Stimulated activated CD8-positive, alpha-beta memory T cell treated with anti-CD3 and anti-CD28 coated beads, Interleukin-12 subunit alpha, Interleukin-12 subunit beta, amount 100 ng/mL, for 1 hour (primary cell): ENCODE data around the gene ACOT11.

Source experiments
- DNase-seq: peaks from one replicate; pipeline ENCODE4 v3.0.0-alpha.2; 2020; ENCODE audit warnings: low read depth

Gene ACOT11

DNA sequence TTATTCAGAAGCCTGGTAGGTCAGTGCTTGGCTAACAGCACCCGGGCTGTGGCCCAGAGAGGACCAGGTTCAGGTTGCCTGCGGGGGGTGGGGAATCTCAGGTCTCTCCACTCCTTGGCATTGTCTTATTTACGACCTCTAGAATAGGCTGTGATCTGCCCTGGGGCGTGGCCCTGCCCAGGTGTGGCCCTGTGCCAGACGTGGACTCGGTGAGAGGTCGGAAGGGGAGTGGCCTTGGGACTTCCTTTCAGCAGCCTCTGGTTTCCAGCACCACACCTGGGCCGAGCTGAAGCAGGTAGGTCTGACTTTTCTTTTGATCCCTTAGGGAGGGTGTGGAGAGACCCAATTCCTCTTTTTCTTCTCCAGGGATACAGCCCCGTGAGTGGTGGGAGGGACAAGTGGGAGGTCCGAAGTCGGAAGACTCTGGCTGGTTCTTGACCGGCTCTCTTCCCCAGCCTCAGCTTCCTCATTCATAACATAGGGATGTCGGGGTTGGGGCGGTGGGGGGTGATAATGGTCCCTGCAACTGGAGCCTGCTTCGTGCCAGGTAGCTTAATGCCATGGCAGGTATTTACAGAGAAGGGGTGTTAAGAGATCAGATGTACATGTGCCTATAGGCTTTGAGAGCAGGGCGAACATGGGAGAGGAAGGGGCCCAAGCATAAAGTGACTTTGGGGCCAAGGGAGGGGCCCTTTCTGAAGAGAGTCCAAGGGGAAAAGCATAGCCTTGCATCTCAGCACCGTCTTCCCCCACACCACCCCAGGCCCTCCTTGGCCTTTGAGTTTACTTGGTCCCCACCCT lies 16.5 kb downstream of the ACOT11 start:
- DNase-seq, result no peak

DNA sequence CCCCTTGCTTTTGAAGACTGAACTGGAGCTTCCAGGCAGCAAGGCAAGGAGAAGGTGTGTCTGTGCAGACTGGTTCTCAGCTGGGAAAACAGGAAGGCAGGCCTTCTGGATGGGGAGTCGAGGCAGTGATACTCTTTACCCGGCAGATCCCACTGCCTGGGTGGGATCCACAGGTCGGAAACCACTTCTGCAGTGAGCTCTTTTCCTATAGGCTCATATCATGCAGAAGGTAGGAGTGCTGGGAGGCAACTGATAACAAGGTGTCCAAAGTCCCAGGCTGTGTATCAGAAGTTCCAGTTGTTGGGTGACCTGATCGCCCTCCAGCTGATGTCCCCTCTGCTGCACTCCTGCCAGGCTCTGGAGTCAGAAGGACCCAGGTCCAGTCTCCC lies 17.1 kb downstream of the ACOT11 start:
- DNase-seq, result no peak

DNA sequence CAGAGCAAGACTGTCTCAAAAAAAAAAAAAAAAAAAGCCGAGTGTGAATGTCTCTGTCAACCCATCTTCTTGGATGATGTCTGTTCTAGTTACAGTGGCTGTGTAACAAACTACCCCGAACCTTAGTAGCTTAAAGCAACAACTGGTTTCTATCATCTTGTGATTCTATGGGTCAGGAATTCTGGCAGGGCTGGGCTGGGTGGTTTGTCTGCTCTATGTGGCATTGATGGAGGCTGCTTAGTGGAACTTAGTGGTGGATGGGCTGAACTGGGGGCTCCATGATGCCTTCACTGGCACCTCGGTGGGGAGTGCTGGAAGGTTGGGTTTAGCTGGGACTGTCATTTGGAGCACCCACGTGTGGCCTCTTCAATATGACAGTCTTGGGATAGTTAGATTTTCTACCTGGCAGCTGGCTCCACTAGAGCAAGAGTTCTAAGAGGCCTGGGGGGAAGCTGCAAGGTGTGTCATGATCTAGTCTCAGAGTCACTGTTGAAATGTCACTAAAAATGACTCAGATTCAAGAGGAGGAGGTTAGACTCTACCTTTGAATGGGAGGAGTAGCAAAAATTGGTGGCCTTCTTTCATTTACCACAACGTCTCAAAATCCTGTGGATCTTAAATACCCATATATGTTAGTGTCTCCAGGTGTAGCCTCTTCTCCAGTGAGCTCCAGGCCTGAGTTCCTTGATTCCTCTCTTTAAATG lies 18.6 kb downstream of the ACOT11 start:
- no peak for DNase-seq

DNA sequence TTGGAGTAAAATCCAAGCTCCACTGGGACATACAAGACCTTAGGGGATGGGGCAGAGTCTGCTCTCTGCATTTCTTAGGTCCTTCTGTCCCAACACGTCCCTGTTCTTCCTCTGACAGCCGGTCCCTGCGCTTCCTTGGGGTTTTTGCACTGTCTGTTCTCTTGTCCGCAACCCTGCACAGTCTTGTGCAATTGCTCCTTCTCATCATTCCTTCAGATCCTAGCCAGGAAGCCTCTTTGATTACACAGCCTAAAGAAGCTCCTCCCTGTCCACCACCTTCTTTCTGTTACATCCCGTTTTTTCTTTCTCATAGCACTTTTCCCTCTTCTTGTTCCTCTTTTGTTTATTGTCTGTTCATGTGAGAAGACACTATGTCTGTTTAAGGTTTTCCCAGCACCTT lies 19.9 kb downstream of the ACOT11 start:
- DNase-seq, result no peak

DNA sequence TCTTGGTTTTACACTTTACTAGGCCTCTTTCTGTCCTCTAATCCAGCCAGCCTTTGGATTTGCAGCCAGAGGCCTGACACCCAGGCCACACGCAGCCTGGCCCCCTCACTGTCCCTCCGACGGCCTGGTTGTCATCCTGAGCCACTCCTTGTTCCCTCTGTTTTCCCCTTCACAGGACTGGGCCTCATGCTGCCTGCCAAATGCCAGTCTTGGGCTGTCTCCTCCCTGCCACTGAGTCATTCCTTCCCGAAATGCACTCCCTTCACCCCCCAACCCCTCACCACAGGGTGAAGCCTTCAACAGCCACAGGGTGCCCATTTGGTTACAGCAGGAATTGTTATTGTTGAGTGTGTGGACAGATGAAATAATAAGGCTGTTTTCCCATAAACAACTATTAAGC lies 21.3 kb downstream of the ACOT11 start:
- no peak for DNase-seq

DNA sequence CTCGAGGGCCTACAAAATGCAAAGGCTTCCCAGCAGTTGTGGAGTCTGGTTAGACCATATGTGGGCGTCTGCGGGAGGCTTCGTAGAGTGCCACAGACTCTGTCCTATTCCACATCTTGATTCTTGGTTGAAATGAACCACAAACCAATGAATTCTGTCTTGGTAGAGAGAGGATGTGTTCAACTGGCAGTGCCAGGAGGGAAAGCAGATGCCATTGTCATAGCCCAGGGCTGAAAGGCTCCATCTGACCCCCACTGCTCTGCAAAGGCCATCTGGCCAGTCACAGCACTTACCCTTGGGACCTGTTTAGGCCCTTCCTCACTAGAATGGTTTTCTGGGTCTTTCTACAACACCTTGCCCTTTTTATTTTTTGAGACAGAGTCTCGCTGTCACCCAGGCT lies 22.1 kb downstream of the ACOT11 start:
- no peak for DNase-seq

DNA sequence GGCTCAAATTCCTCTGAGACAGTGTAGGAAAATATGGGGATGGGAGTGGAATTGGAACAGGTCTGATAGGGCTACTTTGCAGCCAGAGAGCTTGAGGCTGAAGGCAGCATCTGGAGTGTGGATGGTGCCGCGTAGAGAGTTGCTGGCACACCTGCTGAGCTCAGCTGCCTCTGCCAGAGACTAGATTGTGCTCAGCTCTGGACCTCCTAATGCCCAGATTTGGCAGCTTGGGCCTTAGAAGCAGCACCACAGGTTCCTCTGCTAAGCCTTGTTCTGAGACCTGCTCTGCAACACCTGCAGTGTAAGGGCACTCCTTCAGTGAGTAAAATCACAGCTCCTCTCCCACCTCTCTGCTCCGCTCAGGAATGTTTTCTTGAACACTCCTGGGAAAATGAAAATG lies 23.3 kb downstream of the ACOT11 start:
- DNase-seq, result no peak

DNA sequence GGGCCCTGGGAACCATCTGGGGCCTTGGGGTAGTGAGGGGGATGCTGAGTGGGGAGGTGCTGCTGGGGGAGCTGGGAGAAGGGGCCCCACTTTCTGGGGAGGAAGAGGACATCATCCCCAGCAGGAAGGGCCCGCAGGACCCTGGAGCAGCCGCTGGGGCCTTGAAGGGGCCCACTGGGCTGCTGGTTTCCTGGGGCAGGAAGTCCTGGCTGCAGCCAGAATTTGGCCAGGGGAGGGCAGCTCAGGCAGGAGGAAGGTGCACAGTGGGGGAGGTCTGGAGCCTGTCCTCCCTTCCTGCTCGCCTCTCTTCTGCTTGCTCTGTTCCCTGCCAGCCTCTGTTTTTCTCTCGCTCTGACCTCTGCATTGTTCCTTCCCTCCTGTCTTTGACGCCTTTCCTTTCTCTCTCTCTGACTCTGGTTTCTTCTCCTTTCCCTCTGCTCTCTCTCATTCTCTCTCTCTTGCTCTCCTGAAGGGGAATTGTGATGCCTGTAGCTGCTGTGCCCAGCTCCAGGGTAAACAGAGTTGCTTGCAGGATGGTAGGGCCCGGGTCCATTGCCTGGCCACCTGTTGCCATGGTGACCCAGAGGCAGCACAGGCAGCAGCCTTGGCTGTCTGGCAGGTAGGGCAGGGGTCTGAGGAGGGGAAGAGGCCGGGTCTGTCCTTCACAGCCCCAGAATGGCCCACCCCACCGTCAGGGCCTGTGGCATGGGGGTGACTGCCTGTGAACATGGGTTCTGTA lies 23.9 kb downstream of the ACOT11 start:
- no peak for DNase-seq

DNA sequence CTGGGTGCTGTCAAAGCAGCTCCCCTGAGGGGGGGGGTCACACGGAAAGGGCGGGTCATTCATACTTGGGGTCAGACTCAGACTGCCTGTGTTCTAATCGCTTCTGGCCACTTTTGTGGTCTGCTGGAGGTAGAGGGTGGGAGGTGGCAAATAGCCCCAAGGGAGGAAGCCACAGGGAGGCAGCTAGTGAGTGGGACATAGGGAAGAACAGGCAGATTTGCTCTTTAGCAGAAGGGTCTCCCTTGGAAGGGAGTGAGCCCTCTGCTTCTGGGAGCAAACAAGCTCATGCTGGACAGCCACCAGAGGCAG lies 24.5 kb downstream of the ACOT11 start:
- DNase-seq, result no peak

DNA sequence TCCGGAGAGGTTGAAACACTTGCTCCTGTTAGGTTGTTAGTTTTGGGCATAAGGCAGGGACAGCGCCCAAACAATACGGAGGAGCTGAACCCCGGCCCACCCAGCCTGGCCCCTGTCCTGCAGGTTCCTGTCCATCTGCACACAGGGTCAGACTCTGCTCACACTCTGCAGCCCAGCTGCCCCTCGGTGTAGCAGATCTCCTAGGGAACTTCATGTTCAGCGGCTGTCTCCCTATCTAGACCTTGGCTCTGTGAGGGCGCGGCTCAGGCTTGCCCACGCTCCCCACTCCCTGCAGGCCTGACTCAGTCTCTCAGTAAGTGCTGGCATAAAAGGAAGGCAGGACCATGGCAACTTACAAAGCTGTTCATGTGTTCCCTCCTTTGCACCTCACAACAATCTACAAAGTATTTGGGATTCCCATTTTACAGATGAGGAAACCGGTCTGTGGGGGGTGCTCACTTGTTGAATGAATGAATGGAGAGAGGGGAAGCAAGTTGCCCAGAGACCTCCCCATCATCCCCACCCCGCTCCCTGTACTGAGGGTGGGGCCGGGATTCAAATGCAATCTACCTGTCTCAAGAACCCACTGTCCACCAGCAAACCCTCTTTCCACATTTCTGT lies 26.2 kb downstream of the ACOT11 start:
- no peak for DNase-seq

DNA sequence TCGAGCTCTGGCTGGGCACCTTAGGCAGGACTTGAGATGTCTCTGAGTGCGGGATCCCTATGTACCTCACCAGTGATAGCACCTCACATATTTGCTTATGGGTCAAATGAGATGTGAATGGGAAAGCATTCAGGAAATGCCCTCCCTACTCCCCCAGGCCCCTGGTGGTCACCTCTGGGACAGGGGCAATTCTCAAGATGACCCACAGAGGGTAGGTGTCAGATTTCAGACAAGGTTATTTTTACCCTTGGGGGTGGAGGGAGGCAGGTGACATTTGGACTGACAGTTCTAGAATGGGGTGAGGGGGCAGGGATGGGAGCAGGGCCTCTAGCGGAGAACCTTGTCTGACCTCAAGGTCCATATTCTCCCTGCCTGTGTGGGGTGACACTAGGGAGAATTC lies 27.1 kb downstream of the ACOT11 start:
- DNase-seq, result no peak

DNA sequence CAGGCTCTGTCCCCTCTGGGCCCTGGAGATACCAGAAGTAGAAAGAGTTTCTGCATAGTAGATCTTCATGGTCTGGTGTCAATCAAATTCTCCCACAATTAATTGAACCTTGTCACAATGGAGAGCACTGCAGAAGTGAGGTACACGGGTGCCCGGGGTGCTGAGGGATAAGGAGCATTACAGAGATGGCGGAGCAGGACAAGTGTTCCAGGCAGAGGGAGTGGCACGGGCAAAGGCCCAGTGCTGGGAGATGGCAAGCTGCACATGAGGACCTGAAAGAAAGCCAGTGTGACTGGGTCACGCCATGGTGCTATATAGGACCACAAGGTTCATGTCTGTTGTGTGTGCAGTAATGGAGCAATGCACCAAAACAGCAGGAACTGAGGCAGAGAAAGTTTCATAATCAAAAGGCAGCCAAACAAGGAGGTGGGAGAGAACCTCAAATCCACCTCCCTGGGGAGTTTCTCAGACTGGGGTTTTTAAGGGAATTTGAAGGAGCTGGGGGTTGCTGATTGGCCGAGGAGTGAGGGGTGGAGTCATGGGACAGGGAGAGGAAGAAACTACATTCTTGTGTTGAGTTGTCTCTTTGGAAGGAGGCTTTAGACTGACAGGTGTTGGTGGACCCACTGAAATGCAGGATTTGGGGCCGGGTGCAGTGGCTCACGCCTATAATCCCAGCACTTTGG lies 27.7 kb downstream of the ACOT11 start:
- no peak for DNase-seq

DNA sequence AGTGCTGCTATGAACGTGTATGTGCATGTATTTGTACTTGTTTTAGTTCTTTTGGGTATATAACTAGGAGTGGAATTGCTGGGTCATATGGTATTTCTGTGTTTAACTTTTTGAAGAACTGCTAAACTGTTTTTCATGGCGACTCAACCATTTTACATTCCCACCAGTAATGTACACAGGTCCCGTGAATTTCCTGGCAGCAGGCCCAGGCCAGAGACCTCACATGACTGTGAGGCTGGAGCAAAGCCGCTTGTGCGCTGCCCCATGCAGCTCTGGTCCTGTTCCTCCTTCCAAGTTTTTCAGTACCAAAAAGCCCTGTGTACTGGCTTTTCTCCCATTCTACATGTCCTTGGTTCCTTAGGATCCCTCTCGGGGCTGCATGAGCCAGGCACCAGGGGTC lies 29.6 kb downstream of the ACOT11 start:
- no peak for DNase-seq

DNA sequence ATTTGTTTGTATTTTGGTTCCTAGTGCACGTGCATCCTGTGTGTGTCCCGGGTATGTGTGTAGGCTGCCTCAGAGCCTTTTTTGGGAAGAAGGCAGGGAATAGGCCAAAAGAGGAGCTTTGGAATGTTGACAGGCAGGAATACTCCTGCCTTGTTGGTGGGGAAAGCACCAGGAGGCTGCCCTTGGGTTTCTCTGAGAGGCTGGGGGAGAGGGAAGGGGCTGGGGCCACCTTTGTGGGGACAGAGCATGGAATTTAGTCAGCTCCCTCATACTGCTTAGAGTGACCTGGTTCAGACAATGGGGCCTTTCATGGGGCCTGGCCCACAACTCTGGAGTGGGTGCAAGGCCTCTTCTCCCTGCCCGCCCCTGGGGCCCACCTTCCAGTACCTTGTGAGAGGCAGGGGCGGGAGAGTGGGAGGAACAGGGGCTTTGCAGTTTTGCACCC lies 31.3 kb downstream of the ACOT11 start:
- no peak for DNase-seq

DNA sequence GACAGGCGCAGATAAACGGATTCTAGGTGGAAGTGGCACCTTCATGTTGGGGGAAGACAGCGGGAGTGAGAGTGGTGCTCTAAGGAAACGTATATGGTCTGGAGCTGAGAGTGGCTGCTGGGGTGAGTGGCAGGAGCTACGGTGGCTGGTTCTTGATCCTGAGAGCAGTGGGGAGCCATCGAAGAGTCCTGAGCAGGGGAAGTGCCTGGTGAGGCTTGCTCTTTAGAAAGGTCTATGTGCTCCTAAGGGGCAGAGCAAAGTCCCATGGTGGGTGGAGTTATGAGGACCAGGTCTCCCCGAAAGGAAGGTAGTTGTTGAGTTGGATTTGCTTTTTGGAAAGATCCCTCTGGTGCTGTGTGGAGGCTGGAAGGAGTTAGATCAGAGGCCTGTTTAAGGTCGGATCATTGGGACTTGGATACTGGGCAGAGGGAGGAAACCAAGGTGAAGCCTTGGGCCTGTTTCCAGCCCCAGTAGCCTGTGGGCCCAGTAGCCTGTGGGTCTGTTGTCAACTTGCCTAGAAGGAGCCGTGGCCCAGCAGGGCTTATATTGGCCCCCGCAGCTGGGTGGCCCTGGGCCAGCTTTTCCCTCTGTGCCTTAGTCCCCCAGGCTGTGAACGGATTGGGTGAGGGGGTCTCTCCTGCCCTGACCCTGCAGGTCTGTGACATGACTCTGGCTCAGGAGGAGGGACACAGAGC lies 33.0 kb downstream of the ACOT11 start:
- DNase-seq, result no peak

DNA sequence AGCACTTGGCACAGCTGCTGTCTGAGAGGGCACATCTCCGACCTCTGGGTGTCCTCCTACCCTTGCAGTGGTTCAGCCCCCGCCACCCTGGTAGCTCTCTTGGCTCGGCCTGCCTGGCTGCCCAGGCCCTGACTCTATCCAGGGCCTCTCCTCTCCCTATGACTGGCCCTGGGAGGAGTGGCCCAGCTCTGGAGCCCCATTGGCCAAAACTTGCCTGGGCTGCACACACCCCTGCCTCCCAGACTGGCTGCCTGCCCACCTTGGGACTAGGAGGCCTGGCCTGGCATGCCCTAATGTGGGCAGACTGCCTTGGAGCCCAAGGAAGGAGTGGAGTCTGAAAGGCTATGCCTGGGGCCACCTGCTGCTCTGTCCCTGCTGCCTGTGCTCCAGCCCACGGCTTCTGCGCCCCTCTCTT lies 33.6 kb downstream of the ACOT11 start:
- no peak for DNase-seq

DNA sequence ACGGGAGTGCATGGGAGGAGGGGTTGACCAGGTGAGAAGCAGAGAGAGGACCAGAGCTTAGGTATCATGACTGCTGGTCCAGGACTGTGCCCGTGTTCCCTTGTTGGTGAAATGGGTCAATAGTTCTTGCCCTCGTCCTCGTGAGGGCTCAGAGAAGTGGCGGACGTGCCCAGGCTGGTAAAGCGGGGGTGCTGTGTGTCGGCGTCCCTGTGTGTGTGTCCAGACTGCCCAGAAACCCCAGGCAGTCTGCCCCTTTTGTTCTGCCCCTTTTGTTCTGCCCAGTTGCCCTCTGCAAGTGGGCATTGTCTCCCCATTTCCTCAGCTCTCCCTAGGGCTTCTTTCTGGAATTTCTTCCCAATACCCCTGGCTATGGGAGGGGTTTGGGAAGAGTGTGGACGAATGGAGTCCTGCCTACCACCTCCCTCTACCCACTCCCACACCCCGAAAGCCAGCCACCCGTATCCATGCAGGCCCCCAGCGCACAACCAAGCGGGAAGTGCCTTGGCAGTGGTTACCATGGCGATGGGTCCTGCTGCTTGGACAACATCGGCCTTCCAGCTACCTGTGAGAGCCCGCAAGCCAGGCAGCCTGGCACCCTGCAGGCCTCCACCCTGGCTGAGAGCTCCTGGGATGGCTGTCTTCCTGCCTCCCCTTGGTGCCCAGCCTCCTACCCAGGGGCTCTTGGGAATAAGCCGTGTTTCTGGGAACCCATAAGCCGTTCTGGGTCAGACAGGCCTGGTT lies 34.7 kb downstream of the ACOT11 start:
- DNase-seq, result no peak

DNA sequence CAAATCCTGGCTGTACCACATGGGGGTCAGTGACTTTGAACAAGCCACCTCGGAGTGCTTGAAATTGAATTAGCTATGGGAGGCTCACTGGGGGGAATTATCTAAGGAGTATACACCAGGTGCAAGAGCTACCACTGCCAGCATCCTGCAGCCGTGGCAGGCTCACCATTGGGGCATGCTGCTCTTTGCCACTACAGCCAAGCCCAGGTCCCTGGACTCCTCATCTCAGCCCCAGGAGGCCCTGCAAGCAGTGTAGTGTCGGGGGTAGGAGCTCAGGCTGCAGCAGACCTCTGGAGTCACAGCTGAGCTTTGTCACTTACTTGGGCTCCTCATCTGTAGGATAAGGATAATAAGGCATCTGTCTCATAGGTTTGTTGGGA lies 35.3 kb downstream of the ACOT11 start:
- no peak for DNase-seq

DNA sequence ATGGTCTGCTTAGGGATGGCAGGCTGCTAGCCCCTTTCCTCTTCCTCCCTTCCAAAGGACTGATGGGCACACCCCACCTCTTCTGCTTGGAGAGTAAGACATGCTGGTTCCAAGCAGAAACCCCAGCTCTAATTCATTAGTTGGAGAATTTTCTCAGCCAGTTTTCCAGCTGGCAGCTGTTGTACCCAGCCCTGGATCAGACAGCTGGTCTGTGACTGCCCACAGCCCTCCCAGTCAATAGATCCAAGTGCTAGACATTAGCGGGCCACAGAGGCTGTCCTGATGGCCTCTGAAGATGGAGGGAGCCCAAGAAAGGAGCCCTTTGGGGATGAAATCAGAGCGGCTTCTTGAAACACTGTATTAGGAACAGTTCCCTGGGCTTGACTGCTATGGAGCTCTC lies 35.8 kb downstream of the ACOT11 start:
- DNase-seq, result no peak

DNA sequence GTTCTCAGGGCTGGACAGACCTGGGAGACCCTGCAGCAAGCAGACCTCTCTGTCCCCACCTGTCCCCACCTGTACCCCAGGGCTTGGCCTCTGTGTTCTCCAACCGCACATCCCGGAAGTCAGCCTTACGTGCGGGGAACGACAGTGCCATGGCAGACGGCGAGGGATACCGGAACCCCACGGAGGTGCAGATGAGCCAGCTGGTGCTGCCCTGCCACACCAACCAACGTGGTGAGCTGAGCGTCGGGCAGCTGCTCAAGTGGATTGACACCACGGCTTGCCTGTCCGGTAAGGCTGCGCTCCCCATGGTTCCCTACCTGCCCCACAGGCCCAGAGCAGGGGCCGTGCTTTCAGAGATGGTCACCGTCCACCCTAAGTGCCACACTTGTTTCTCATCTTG lies 36.5 kb downstream of the ACOT11 start:
- no peak for DNase-seq
